ENCODE results near the gene LRRC7.

GRCh38 chr1:69755647-69756046, 187.9 kb downstream of the LRRC7 start:
- TF ChIP-seq ZFP36 (IDR thresholded peaks at IDR 0.05; ENCODE audit: borderline replicate concordance, low read depth, low read length, partially characterized antibody) (no peak), SOX6 (IDR thresholded peaks at IDR 0.05) (no peak), SOX6 (CRISPR knock-in tag; IDR thresholded peaks at IDR 0.05) (no peak), POLR2AphosphoS5 (IDR thresholded peaks at IDR 0.05; ENCODE audit: low read depth, low read length) (no peak), POLR2A (IDR thresholded peaks at IDR 0.05; ENCODE audit: insufficient read depth in 1 of 2, low read depth in 2 of 2, low read length in 2 of 2) (no peak), ETV6 (CRISPR knock-in tag; conservative IDR thresholded peaks at IDR 0.05) (no peak), ATF3 (CRISPR knock-in tag; IDR thresholded peaks at IDR 0.05) (no peak), CTCF (CRISPR knock-in tag; IDR thresholded peaks at IDR 0.05) (no peak), MXI1 (IDR thresholded peaks at IDR 0.05; ENCODE audit: borderline replicate concordance, low read depth, low read length) (no peak), ZNF724P (CRISPR knock-in tag; IDR thresholded peaks at IDR 0.05; ENCODE audit: borderline replicate concordance) (no peak), TBL1XR1 (IDR thresholded peaks at IDR 0.05; ENCODE audit: borderline replicate concordance, low read length, partially characterized antibody) (no peak), ZBTB43 (CRISPR knock-in tag; conservative IDR thresholded peaks at IDR 0.05) (no peak), ARNT (IDR thresholded peaks at IDR 0.05) (no peak), UBTF (CRISPR knock-in tag; IDR thresholded peaks at IDR 0.05) (no peak), ZNF792 (CRISPR knock-in tag; IDR thresholded peaks at IDR 0.05) (no peak)

All from HepG2 (cell line).